ENCODE results near the gene MICAL1. TPM values are rescaled to one million over a fixed set of nuclear protein-coding genes. Genes with fewer than 3 reads are reported as not detected.

The MICAL1 gene, protein sequence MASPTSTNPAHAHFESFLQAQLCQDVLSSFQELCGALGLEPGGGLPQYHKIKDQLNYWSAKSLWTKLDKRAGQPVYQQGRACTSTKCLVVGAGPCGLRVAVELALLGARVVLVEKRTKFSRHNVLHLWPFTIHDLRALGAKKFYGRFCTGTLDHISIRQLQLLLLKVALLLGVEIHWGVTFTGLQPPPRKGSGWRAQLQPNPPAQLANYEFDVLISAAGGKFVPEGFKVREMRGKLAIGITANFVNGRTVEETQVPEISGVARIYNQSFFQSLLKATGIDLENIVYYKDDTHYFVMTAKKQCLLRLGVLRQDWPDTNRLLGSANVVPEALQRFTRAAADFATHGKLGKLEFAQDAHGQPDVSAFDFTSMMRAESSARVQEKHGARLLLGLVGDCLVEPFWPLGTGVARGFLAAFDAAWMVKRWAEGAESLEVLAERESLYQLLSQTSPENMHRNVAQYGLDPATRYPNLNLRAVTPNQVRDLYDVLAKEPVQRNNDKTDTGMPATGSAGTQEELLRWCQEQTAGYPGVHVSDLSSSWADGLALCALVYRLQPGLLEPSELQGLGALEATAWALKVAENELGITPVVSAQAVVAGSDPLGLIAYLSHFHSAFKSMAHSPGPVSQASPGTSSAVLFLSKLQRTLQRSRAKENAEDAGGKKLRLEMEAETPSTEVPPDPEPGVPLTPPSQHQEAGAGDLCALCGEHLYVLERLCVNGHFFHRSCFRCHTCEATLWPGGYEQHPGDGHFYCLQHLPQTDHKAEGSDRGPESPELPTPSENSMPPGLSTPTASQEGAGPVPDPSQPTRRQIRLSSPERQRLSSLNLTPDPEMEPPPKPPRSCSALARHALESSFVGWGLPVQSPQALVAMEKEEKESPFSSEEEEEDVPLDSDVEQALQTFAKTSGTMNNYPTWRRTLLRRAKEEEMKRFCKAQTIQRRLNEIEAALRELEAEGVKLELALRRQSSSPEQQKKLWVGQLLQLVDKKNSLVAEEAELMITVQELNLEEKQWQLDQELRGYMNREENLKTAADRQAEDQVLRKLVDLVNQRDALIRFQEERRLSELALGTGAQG
- 3.5 and 5.8 TPM in 2 replicates for total RNA-seq (2014; rRNA removed; shearing (Covaris generic))

DNA sequence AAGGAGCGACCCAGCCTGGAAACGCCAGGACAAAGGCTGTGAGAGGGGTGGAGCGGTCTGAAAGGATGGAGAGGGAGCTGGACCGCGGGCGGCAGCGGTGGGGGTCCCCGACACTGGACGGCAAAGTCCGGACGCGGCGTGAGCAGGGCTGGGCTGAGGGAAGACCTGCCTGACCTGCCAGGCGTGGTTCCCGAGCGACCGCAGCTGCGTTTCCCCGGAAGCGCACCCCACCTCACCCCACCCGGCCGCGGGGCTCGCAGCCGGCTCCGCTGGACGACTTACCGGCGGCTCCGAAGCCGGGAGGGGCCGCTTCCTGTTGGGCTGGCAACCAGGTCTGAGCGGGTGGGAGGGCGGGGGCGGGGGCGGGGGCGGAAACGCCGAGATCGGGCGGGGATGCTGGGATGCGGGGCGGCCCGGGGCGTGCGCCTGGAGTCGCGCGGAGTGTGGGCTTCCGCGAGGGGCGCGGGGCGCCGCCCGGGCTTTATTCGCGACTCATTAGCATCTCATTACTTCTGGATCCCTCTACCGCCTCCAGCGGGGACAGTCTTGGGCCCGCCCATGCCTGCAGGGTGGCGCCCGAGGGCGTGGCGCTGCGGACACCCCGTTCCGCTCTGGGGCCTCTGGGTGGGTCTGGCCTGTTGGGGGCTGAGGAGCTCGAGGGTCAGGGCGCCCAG lies at the start of gene MICAL1:
Gene MICAL1, minus strand, starts transcription at position 336 of the 674 bp plus-strand sequence. CDS start 1,576 bp downstream, outside the sequence.
- DNase-seq (ENCODE audit: low spot score) = no peak

DNA sequence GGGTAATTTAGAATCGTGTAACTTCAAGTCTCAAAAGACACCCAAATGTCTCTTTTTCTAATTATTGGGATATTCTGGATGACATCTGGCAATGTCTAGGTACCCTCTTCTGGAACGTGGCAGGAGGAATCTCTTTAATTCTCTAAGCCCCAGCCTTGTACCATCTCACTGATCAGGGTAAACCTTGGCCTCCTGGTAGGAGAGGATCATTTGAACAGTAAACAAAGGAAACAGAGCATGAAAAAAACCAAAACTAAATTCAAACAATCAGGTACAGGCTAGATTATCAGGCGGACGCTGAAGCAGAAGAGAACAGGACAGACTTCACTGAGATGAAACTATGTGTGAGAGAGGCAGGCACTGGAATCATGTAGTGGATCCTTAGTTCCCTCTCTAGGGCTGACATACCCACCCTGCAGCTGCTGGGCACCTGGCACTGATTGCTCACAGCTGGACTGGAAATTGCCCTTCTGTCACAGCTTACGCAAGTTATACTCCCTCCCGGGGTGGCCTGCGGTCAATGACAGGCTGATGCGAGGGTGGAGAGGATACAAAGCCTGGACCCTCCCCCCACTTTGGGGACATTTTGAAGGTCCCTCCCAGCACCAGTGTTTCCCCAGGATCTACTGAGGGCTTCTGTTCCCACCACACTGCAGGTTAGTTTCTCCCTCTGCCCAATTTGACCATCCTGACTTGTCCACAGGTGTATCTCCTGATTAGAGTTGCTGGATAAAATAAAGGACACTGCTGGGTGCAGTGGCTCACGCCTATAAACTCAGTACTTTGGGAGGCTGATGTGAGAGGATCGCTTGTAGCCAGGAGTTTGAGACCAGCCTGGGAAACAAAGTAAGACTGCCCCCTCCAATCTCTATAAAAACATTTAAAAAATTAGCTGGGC lies 48.0 kb upstream of the MICAL1 start:
- no peak for DNase-seq (ENCODE audit: low spot score)

DNA sequence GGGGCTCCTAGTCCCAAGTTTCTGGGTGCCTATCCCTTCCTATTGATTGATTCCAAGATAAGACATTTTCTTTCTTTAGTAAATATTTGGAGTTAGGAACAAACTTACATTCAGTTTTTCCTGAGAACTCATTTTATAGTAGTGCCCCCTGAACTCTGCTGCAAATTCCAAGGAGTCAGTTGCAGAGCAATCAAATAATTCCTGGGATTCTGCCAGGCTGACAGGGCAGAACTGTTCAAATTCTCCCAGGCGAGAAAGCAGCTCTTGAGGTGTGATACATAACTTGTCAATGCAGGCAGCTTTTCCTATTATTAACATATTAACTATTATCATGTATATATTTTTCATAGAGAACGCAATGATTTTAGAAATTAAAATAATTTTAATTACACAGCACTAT lies 43.4 kb upstream of the MICAL1 start:
- no peak for DNase-seq (ENCODE audit: low spot score)

DNA sequence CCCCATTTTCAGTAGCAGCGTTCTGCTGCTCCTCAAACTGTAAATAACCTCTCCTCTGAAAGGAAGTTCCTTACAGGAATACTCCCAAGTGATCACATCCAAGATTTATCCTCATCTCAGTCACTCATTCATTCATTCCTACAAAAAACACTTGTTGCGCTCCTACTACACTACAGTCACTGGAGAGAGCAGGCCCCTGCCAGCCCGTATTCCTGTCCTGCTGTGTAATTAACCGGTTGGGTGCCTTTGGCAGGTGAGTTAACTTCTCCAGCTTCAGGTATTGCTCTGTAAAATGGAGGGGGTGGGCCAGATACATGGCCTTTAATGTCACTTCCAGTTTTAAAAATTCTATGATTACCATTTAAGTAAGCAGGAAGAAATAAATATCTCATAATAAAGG lies 42.5 kb upstream of the MICAL1 start:
- no peak for DNase-seq (ENCODE audit: low spot score)

DNA sequence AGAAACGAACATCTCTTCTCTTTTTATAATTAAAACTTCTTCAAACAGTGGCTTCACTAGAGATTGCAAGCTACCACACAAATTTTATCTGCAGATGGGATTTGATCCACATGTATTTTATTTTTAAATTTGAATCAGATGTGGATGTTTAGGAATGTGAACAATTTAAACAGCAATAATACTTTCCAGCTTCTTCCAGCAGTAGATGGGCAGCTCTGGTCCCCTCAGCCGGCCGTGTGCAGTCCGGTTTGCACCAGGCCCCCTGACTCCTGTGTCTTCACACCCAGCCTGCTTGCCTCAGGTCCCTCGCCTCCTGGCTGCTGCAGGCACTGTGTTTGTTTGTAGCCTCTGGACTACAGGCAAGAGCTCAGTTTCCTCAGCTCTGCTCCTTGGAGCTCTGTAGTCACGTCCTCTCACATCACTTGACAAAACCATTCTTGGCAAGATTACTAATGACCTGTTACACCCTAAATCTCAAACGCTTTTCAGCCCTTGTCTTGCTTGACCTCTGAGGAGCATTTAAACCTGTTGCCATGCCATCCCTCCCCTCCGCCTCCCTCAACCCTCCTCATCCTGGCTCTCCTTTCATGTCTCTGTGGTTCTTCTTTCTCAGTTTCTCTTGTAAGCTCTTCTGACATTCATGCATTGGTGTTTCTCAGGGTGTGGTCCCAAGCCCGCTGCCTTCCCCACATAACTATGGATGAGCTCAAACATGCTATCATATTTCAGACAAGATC lies 40.6 kb upstream of the MICAL1 start:
- DNase-seq (ENCODE audit: low spot score) = no peak

DNA sequence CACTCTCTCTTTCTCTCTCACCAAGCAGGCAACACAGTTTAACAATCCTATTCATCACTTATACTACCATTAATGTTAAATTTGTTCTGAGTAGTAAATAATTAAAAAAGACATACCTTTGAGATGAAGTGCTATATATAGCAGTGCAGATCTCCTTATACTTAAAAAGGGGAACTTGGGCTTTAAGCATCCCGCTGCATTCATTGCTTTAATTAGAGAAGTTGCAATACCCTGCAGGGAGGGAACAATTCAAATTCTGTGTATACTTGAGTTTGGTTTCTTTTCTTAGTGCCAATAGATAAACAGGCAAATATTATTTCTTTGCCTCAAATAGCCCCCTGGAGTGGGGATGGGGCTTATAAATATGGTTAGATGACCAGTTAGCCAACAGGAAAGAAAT lies 38.3 kb upstream of the MICAL1 start:
- no peak for DNase-seq (ENCODE audit: low spot score)

DNA sequence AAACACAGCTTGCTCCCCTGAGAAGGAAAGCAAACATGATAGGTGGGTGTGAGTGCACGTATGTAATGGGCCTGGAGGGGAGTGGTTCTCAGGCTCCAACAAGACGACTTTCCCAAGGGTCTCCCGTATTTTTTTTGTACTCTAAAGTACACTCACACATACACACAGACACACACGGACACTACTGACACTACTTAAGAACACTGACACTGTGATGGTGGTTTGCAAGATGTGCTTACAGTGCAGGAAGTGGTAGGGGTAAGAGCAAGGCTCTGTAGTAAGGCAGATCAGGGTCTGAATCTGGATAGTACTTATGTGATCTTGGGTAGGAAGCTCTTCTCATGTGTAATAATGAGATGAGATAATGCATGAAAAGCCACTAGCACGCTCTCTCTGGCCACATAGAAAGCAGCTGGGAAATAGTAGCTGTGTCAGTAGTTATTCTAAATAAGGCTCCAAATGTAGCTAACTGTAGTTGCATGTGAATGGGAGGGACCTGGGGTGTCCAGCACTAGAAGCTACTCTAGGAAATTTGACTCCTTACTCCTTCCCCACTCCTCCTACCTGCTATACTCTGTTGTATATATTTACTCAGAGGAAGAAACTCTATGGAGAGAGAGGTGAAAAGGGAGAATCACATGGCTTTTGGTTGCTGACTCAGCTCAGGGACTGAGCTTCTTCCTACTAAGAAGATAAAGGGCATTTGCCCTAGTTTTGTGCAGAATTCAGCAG lies 35.8 kb upstream of the MICAL1 start:
- DNase-seq (ENCODE audit: low spot score) = peak; percentile 11

DNA sequence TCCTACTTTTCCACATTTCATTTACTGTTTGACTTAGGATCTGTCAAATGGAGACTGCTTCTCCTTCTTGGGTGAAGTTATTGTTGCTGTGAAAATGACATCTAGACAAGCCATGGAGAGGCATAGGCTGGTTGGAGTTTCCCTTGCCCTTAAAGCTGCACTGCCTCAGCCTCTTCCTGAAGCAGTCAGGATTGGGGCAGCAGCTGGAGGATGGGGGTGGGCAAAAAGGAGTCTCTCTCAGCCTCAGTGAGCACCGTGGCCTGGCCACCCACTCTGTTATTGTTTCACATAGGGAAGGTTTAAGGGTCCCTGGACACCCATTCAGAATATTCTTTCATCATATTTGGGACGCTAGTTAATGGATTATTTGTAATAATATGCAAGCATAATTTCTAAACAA lies 35.1 kb upstream of the MICAL1 start:
- no peak for DNase-seq (ENCODE audit: low spot score)

DNA sequence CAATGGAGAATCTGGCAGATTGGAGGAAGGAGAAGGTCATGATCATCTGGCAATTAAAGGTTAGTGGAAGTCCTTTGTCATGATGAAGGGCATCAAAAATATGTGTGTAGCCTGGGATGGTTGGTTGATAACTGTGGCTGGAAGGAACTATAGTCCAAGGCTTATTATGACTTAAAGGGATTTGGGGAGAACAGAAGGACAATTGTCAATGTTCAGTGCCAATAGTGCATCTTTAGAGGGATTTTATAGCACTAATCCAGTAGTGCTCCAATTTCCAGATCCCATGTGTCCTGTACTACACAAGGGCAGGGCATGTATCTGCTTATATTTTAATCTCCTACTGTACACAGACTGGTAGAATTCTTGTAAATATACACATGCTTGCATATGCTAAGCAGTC lies 32.4 kb upstream of the MICAL1 start:
- no peak for DNase-seq (ENCODE audit: low spot score)

DNA sequence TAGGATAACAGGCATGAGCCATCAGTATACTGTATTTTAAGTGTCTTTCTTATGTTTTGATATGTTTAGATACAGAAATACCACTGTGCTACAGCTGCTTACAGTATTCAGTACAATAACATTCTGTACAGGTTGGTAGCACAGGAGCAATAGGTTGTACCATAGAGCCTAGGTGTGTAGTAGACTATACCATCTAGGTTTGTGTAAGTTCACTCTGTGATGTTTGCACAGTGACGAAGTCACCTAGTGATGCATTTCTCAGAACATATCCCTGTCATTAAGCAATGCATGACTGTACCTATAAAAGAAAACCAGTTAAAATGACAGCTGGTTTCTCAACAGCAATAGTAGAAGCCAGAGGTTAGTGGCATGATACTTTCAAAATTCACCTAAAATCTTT lies 30.5 kb upstream of the MICAL1 start:
- no peak for DNase-seq (ENCODE audit: low spot score)

DNA sequence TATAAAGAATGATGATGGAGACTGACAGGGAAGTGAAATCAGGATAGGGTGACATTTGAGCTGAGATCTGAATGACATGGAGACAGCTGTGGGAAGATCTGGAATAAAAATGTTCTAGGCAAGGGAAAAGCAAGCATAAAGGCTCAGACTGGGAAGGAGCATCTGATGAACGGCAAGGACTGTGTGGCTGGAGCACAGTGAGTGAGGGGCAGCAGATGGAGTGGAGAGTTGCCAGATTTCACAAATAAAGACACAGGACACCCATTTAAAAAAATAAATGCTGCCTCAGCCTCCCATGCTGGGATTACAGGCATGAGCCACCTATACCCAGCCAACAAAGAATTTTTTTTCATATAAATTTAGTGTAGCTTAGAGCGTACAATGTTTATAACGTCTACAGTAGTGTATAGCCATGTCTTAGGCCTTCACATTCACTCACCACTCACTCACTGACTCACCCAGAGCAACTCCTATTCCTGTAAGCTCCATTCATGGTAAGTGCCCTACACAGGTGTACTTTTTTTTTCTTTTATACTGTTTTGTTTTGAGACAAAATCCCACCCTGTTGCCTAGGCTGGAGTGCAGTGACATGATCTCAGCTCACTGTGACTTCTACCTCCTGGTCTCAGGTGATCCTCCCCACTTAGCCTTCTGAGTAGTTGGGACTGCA lies 29.8 kb upstream of the MICAL1 start:
- no peak for DNase-seq (ENCODE audit: low spot score)

DNA sequence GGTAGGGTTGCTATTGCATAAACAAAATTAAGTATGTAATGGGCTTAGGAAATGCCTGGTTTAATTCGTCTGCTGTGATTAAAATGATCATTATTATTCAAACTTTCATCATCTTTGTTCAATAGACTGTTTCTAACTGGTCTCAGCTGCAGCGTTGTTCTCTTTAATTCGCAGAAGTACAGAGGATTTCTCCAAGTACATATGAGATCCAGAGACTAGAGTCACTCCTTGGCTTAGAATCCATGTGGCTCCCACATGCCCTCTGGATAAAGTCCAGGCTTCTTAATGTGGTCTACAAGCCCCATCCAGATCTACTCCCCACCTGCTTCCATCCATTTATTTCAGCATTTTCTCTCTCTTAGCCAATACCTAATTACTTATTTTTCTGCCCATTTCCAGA lies 28.6 kb upstream of the MICAL1 start:
- no peak for DNase-seq (ENCODE audit: low spot score)

DNA sequence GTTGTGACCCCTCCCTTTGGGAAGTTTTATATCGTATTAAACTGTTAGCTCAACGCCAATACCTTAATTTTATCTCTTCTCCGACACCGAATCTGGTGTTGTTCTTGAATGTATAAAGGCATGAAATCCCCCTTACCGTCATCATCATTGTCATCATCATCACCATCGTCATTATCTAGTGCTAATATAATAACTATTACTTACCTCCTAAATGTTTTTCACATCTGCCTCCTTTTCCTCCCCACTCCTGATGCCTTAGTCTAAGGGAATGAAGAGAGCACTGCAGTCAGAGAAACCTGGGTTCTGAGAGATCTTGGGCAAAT lies 28.1 kb upstream of the MICAL1 start:
- no peak for DNase-seq (ENCODE audit: low spot score)

DNA sequence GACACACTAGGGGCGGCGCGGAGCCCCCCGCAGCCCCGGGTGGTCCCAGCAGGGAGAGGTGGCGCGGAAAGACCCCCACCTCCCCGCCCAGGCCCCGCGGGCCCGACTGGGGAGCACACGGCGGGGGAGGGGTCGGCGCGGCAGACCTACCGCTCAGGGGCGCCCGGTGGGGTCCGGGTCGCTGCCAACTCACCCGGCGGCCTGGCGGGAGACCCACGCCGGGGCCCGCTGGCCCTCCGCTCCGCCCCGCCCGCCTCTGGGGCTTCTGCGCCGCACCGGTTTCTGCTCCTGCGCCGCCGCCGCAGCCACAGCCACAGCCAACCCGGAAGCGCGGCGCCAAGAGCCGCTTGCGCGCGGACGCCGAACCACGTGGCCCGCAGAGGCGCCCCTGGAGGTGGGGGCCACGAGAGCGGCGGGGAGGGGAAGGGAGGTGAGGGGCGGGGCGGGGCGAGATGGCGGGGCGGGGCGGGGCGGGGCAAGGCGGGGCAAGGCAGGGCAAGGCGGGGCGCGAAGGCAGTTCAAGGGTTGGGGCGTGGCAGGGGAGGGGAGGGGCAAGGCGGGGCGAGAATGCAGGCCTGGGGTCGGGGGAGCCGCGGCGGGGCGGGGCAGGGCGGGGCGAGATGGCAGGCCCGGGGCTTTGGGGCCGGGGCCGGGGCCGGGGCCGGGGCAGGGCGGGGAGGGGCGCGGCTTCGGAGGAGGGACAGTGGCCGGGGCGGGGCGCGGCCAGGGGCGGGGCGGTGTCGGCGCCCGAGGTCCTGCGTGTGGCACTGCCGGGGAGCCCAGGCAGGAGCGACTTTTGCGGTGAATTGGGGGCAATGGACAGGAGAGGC lies 27.5 kb upstream of the MICAL1 start, which contains the start of gene ZBTB24:
Gene ZBTB24, minus strand, starts transcription at position 315 of the 830 bp plus-strand sequence. CDS start 1,193 bp downstream, outside the sequence.
- peak; percentile 62 for DNase-seq (ENCODE audit: low spot score)

DNA sequence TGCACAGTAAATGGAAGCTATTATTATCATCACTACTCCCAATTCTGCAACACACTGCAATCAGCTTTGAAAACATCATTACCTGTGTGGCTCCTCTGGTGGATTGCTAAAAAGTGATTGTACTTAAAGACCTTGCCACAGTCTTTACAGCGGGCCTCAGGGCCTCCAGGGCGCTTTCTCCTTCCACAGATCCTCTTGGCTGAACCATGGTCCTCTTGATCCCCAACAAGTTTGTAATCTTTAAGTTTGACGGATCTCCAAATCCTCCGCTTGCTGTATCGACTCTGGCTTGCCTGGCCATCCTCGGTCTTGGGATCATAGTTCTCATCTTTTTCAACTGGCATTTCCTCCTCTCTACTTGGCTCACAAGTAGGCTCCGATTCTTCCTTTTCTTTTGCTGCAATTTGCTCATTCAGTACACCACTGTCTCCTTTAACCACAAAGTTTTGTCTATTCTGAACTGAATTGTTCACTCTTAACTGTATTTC lies 25.5 kb upstream of the MICAL1 start:
- DNase-seq (ENCODE audit: low spot score) = no peak

DNA sequence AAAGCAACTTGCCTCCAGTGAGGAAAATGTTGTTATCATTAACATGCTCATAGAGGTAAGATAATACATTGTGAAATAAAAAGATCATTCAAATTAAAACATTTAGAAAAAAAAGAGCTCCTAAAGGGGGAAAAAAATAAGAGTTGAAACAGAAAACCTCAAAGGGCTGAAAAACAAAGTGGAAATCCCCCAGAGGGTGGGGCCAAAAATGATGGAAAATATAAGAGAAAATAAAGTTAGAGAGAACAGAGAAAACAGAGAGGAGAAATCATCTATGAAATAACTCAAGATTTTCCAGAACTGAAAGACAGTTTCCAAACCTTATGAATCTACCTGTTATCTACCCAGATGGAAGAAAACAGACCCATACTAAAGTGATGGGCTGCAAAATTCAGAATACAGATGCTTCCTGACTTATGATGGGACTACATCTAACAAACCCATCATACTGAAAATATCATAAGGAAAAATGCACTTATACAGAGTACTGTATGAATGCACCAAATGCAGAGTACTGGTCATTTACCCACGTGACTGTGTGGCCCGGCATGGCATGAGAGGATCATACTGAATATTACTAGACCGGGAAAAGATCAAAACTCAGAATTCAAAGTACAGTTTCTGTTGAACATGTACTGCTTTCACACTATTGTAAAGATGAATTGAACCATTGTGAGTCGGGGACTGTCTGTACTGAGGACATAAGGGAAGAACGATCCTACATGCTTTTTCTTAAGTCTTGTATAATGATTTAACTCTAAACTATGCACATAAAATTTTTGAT lies 23.5 kb upstream of the MICAL1 start:
- DNase-seq (ENCODE audit: low spot score) = no peak

DNA sequence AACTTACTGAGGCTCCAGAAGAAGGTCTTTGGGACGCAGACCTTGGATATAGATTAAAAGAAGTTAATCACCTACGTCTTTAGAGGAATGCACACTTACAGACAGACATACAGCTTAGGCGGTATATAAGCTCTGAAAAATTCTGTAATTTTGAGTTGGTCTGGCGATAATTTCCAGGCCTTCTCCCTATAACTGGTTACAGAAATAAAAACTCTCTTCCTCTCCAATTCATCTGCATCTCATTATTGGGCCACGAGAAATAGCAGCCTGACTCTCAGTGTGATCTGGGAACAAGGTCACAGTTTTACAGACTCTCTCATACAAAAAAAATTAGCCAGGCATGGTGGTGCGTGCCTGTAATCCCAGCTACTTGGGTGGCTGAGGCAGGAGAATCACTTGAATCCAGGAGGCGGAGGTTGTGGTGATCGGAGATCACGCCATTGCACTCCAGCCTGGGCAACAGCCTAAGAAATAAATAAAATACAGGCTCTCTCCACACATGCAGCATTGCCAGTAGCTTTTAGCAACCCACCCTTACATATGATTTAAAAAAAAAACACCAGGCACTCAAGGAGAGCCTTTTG lies 22.7 kb upstream of the MICAL1 start:
- no peak for DNase-seq (ENCODE audit: low spot score)

Measured in H4 (cell line).